Caki2 (cell line): ENCODE data around the gene ZNF414. TPM values are rescaled to one million over a fixed set of nuclear protein-coding genes. Genes with fewer than 3 reads are reported as not detected.

Experiments used
- DNase-seq: peaks from one replicate; pipeline ENCODE4 v3.0.0-alpha.2; 2015; ENCODE audit warnings: low read depth
- in situ Hi-C: cut with HindIII; loops from 2 replicates; pipeline ENCODE4 v1.10.0; 2016; ENCODE audit warnings: low sequenced_read_pairs, low pct_unique_long_range_greater_than_20kb, mixed read lengths
- total RNA-seq: library from RNA; depleted of rRNA; stranded (reverse); fragments of >200 nt; shearing (Covaris generic); gene quantifications from 2 replicates; pipeline ENCODE4 v1.2.3, GENCODE V29; 2014; ENCODE audit warnings: low replicate concordance; rRNA removed

ZNF414 gene
- total RNA-seq, 1 experiment from 2014 or later, result 0.81 TPM

- no peak for DNase-seq
- in situ Hi-C loops, result no loop called here
Observed at GRCh38 chr19:8478598-8478997, 35.4 kb downstream of the ZNF414 start.

GRCh38 chr19:8477889-8478288 is 36.1 kb downstream of the ZNF414 start:
- no peak for DNase-seq
- in situ Hi-C loops, result no loop called here

GRCh38 chr19:8476524-8476923 is 37.4 kb downstream of the ZNF414 start:
- in situ Hi-C loops, result no loop called here
- DNase-seq, result no peak

- no peak for DNase-seq
- in situ Hi-C loops, result no loop called here
Observed at GRCh38 chr19:8475005-8475404, 39.0 kb downstream of the ZNF414 start.

GRCh38 chr19:8473648-8474476 is 40.1 kb downstream of the ZNF414 start:
- DNase-seq, result no peak
- in situ Hi-C loops, result no loop called here

GRCh38 chr19:8469613-8470368 is 44.2 kb downstream of the ZNF414 start:
- DNase-seq, result no peak
- in situ Hi-C loops, result no loop called here

- in situ Hi-C loops, result no loop called here
- DNase-seq, result no peak
Observed at GRCh38 chr19:8468761-8469373, 45.1 kb downstream of the ZNF414 start.

GRCh38 chr19:8468124-8468523 is 45.8 kb downstream of the ZNF414 start:
- in situ Hi-C loops, result no loop called here
- no peak for DNase-seq

- DNase-seq, result no peak
- in situ Hi-C loops, result no loop called here
Observed at GRCh38 chr19:8466018-8466417, 47.9 kb downstream of the ZNF414 start.

GRCh38 chr19:8463365-8463764 is 50.6 kb downstream of the ZNF414 start:
- DNase-seq, result no peak
- in situ Hi-C loops, result no loop called here

GRCh38 chr19:8462571-8462970 is 51.4 kb downstream of the ZNF414 start:
- DNase-seq, result no peak
- in situ Hi-C loops, result no loop called here

- in situ Hi-C loops, result no loop called here
- no peak for DNase-seq
Observed at GRCh38 chr19:8461891-8462290, 52.1 kb downstream of the ZNF414 start.

- no peak for DNase-seq
- in situ Hi-C loops, result no loop called here
Observed at GRCh38 chr19:8461376-8461775, 52.6 kb downstream of the ZNF414 start.

- in situ Hi-C loops, result no loop called here
- no peak for DNase-seq
Observed at GRCh38 chr19:8460516-8461298, 53.3 kb downstream of the ZNF414 start.

Other genes starting within 250 kb of the ZNF414 start
- gene CD320, start 205.8 kb downstream of the ZNF414 start, total RNA-seq, result 53.4 and 70.5 TPM in 2 replicates
- gene NDUFA7, start 192.8 kb downstream of the ZNF414 start, total RNA-seq, result 29.0 and 45.1 TPM in 2 replicates
- 303 and 373 TPM in 2 replicates for gene RPS28, start 192.7 kb downstream of the ZNF414 start, total RNA-seq
- 5.3 and 5.6 TPM in 2 replicates for gene KANK3, start 170.9 kb downstream of the ZNF414 start, total RNA-seq
- gene ANGPTL4, start 150.0 kb downstream of the ZNF414 start, total RNA-seq, result 27.5 and 27.8 TPM in 2 replicates
- gene RAB11B, start 123.8 kb downstream of the ZNF414 start, total RNA-seq, result 14.4 and 21.3 TPM in 2 replicates
- gene MARCHF2, start 100.9 kb downstream of the ZNF414 start, total RNA-seq, result 47.5 and 58.4 TPM in 2 replicates
- gene HNRNPM, start 69.2 kb downstream of the ZNF414 start, total RNA-seq, result 55.7 and 66.6 TPM in 2 replicates
- not detected in 2 replicates for gene PRAM1, start 11.5 kb downstream of the ZNF414 start, total RNA-seq
- 0.03 and 0.52 TPM in 2 replicates for gene MYO1F, start 63.3 kb upstream of the ZNF414 start, total RNA-seq
- gene ADAMTS10, start 96.5 kb upstream of the ZNF414 start, total RNA-seq, result 1.2 and 4.8 TPM in 2 replicates
- gene NFILZ, start 116.5 kb upstream of the ZNF414 start, total RNA-seq, result not detected in 2 replicates
- gene ACTL9, start 184.6 kb upstream of the ZNF414 start, total RNA-seq, result not detected in 2 replicates
- gene OR2Z1, start 207.5 kb upstream of the ZNF414 start, total RNA-seq, result not detected in 2 replicates